A673 (cell line): ENCODE measurements around the gene ATP1A1. TPM values are rescaled to one million over a fixed set of nuclear protein-coding genes. Genes with fewer than 3 reads are reported as not detected.
A peak's percentile ranks its signal among the peaks of the same experiment; 100 is the strongest.

Source experiments
- BruUV-seq: library from RNA; stranded (reverse); fragments of 400-500 nt; replicated peaks from 2 replicates; lab custom pipeline; 2021; lab: Mats Ljungman, UMichigan
- CTCF ChIA-PET: fragments of 300-600 bp; sonication (Branson Sonifier 250); formaldehyde crosslinking; loops from one replicate; lab custom pipeline; 2022; ENCODE audit warnings: antibody characterized with exemption; lab: Charles Lee
- POLR2A ChIA-PET: fragments of 300-600 bp; sonication (Branson Sonifier 250); formaldehyde crosslinking; loops from one replicate; lab custom pipeline; 2022; ENCODE audit warnings: antibody characterized with exemption; ENCODE audit not compliant: low non-redundant PET; lab: Charles Lee
- DNase-seq: peaks from one replicate; pipeline ENCODE4 v3.0.0-alpha.2; 2015; ENCODE audit warnings: low spot score
- H3K27ac ChIP-seq: fragments of 200-600 bp; sonication (generic); 2 replicates; pipeline ENCODE4 v1.5.1; 2016; ENCODE audit warnings: mixed run types, low read depth, mild to moderate bottlenecking, mixed read lengths, antibody characterized with exemption, low read length; ENCODE audit not compliant: poor library complexity, severe bottlenecking
- H3K27me3 ChIP-seq: fragments of 200-600 bp; sonication (generic); replicated peaks from 2 replicates; pipeline ENCODE4 v1.6.1; 2017; ENCODE audit warnings: mixed run types, low read depth, mild to moderate bottlenecking, mixed read lengths, antibody characterized with exemption, low read length; ENCODE audit not compliant: insufficient read depth, poor library complexity
- H3K36me3 ChIP-seq: fragments of 200-600 bp; sonication (generic); 2 replicates; pipeline ENCODE4 v1.6.1; 2016; ENCODE audit warnings: mixed run types, mild to moderate bottlenecking, mixed read lengths, antibody characterized with exemption, low read length; ENCODE audit not compliant: insufficient read depth, poor library complexity, severe bottlenecking
- H3K4me1 ChIP-seq: fragments of 200-600 bp; sonication (generic); 2 replicates; pipeline ENCODE4 v1.6.1; 2017; ENCODE audit warnings: mixed run types, mild to moderate bottlenecking, mixed read lengths, antibody characterized with exemption, low read length; ENCODE audit not compliant: insufficient read depth, poor library complexity, severe bottlenecking
- H3K4me3 ChIP-seq: fragments of 200-600 bp; sonication (generic); 2 replicates; pipeline ENCODE4 v1.5.1; 2016; ENCODE audit warnings: low read depth, mixed run types, mild to moderate bottlenecking, mixed read lengths, low read length; ENCODE audit not compliant: poor library complexity, severe bottlenecking
- H3K9me3 ChIP-seq: fragments of 200-600 bp; sonication (generic); 2 replicates; pipeline ENCODE4 v1.6.1; 2016; ENCODE audit warnings: mixed run types, low read depth, mild to moderate bottlenecking, mixed read lengths, antibody characterized with exemption, low read length; ENCODE audit not compliant: poor library complexity, severe bottlenecking
- EZH2 ChIP-seq: fragments of 200-600 bp; sonication (generic); IDR thresholded peaks from 2 replicates; pipeline ENCODE4 v1.6.1; 2017; ENCODE audit warnings: borderline replicate concordance, low read depth, mild to moderate bottlenecking, mixed read lengths, antibody characterized with exemption, low read length; ENCODE audit not compliant: poor library complexity, severe bottlenecking
- intact Hi-C: fragments of 100-400 bp; cut with micrococcal nuclease; formaldehyde crosslinking; loops from one replicate; pipeline ENCODE4 v1.10.0; 2022; ENCODE audit not compliant: unreplicated experiment
- total RNA-seq: library from RNA; stranded (reverse); gene quantifications from 2 replicates; pipeline ENCODE4 v1.2.3, GENCODE V29; 2021
- TF ChIP-seq, protein P1 (sequence below): fragments of 300-800, 200-600 bp; sonication (generic); conservative IDR thresholded peaks from 2 replicates; pipeline ENCODE4 v1.5.1; 2017; ENCODE audit warnings: low read depth, mild to moderate bottlenecking, antibody characterized with exemption, low read length, moderate library complexity, mixed read lengths

ATP1A1 gene
- total RNA-seq, 1 experiment from 2014 or later: 1,420 TPM

DNA sequence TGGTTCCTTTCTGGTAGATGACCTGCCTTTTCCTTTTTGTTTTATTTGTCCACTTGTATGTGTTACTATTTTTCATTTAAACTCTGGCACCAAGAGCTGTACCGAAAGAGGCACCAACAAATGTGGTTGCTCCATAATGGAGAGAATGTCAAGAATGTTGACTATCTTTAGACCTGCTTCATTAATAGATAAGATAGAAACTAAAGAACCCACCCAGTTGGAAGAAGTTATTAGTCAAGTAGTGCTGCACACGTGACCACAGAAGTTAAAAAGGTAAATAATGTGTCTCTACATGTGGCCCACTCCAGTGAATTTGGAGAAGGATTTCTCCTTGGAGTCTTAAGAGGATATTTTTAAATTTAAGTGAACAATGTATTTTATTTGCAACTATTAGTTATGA is 9.3 kb downstream of the ATP1A1 start:
- POLR2A ChIA-PET: no interaction called here
- CTCF ChIA-PET: no interaction called here
- DNase-seq: no peak
- Histone ChIP-seq H3K4me3 (peak overlapping the region; percentile 15), H3K9me3 (no peaks in the 10 kb centered on the region), H3K36me3 (peaks cover 86% of the 10 kb centered on the region), H3K4me1 (peaks cover 97% of the 10 kb centered on the region), H3K27ac (peak overlapping the region; percentile 57), H3K27me3 (no peaks in the 10 kb centered on the region)
- no peak for TF ChIP-seq EZH2
- TF ChIP-seq, protein P1, sequence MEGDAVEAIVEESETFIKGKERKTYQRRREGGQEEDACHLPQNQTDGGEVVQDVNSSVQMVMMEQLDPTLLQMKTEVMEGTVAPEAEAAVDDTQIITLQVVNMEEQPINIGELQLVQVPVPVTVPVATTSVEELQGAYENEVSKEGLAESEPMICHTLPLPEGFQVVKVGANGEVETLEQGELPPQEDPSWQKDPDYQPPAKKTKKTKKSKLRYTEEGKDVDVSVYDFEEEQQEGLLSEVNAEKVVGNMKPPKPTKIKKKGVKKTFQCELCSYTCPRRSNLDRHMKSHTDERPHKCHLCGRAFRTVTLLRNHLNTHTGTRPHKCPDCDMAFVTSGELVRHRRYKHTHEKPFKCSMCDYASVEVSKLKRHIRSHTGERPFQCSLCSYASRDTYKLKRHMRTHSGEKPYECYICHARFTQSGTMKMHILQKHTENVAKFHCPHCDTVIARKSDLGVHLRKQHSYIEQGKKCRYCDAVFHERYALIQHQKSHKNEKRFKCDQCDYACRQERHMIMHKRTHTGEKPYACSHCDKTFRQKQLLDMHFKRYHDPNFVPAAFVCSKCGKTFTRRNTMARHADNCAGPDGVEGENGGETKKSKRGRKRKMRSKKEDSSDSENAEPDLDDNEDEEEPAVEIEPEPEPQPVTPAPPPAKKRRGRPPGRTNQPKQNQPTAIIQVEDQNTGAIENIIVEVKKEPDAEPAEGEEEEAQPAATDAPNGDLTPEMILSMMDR: no peak
- intact Hi-C loops: no loop called here
- no TSS peak for BruUV-seq

DNA sequence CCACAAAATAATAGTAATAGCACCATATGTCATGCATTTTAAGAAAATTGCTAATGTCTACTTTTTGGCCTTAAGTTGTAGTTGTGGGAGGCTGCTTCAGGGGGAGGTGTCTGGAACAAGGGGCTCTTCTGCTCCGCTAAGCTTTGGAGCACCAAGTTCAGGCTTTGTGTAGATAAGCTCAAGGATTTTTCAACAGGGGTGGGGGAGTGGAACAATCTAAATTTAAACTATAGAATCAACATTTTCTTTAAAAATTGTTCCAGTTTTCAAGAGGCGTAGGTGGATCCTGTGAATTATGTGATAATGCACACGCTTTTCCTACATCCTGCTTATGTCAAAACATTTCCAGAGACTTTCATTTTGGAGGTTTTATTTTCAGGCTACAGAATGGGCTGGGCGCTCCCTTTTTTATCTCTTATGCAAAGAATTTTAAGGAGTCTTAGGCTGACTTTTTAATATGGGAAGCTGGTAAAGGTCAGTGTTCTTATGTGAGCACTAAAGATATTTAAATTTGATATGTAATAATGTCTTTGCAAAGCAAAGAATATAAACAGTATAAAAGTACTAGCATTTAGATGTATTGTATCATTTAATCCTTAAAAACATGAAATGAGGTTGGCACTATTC is 9.9 kb downstream of the ATP1A1 start:
- no TSS peak for BruUV-seq
- Histone ChIP-seq H3K9me3 (no peaks in the 10 kb centered on the region), H3K4me3 (no peak overlapping the region), H3K36me3 (peaks cover 86% of the 10 kb centered on the region), H3K4me1 (peaks cover 94% of the 10 kb centered on the region), H3K27ac (peak overlapping the region; percentile 57), H3K27me3 (no peaks in the 10 kb centered on the region)
- ChIA-PET CTCF (no interaction called here), POLR2A (no interaction called here)
- no peak for DNase-seq
- TF ChIP-seq, protein P1: no peak
- TF ChIP-seq EZH2: no peak
- intact Hi-C loops: no loop called here

DNA sequence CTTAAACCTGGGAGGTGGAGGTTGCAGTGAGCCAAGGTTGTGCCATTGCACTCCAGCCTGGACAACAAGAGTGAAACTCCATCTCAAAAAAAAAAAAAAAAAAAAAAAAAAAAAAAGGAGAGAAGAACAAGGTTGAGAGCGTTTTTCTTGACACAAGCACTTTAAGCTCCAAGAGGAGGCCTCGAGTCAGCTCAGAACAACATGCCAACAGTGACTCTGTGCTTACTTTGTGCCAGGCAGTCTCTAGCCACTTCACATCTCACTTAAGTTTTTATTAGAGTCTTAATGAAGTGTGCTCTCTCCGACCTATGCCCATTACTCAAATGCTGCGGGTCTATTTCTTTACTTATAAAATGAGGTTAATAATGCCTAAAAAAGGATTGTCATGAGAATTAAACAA is 13.0 kb downstream of the ATP1A1 start:
- DNase-seq: no peak
- Histone ChIP-seq H3K4me3 (no peak overlapping the region), H3K4me1 (peaks cover 85% of the 10 kb centered on the region), H3K9me3 (no peaks in the 10 kb centered on the region), H3K27ac (peak overlapping the region; percentile 22), H3K27me3 (no peaks in the 10 kb centered on the region), H3K36me3 (peaks cover 94% of the 10 kb centered on the region)
- ChIA-PET CTCF (interaction anchor here (1.2 kb wide), 1 partner anchor 234 kb away, joined by 21 read pairs; no protein-coding TSS in a partner anchor), POLR2A (interaction anchor here (0.6 to 0.7 kb wide), 3 partner anchors 9 to 468 kb away, joined by 4 to 30 read pairs (median 7); no protein-coding TSS in a partner anchor)
- no peak for TF ChIP-seq EZH2
- TF ChIP-seq, protein P1: no peak
- BruUV-seq: no TSS peak
- intact Hi-C loops: no loop called here
